ENCODE data around the gene PARD3B.

- TF ChIP-seq CTCF (IDR thresholded peaks at IDR 0.05; ENCODE audit: low read length) (no peak), EZH2 (optimal IDR thresholded peaks at IDR 0.05; ENCODE audit: low read depth, low read length) (no peak), EZH2phosphoT487 (IDR thresholded peaks at IDR 0.05; ENCODE audit: low read length) (no peak)
Measured at GRCh38 chr2:204662956-204663355, 117.7 kb downstream of the PARD3B start.

Data from MM.1S (cell line).